Left ventricle myocardium superior (tissue), 1 donor: ENCODE data around the gene GPBP1L1. TPM values are rescaled to one million over a fixed set of nuclear protein-coding genes. Genes with fewer than 3 reads are reported as not detected.
"Not testable (repeated sequence)": the region's sequence is repeated elsewhere in the genome, so short reads cannot be mapped to it uniquely, and the experiment has no call there.

Source experiments
- ATAC-seq: fragments of 200-7000 bp; cut with Tn5 transposase; one replicate; pipeline ENCODE4 v1.9.1; 2020; ENCODE audit warnings: mild to moderate bottlenecking, moderate library complexity
- DNase-seq: peaks from one replicate; pipeline ENCODE4 v3.0.0-alpha.2; 2020
- intact Hi-C: fragments of 100-400 bp; cut with micrococcal nuclease; formaldehyde crosslinking; loops from one replicate; pipeline ENCODE4 v1.11.0; 2022
- total RNA-seq: library from RNA; stranded (reverse); fragmentation: NEBNext Ultra II Directional; extraction: Animal tissue kit (Norgen Biotek cat#: 25700); gene quantifications from one replicate; pipeline ENCODE4 v1.2.1, GENCODE V29; 2021
- donor health status: DM: no; HTN: yes; CAD: no; lungs with severe emphysema.

The GPBP1L1 gene
- total RNA-seq, 1 donor from 2014 or later: 78.9 TPM

DNA sequence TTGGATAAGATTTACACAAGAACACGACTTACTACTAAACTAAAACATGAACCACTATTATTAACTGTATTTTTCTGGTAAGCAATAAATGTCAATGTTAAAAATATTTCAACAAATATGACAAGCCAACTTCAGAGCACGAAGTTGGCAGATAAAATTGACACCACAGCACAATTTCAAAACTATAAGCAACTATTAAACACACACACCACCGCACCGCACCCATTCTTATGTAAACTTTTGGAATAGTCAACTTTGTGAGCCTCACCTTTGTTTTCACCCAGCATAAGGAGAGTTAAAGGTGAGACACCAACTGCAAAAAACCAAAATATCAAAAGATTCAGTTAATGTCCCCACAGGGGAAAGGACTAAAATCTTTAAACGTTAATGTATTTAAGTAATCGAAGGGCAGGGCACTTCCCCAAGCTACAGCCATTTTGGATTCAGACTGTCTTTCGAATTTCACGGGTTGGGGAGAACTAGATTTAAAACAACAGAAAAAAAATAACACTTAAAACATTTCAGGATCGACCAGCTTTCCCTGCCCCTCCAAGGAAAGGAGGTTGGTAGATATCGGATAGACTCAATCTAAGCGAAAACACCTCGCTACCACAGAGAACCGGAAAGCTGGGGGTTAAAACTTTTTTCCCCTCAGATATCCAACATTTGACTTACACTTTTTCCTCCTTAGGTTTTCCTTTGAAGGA is 872 bp downstream of the GPBP1L1 start:
- intact Hi-C loops: no loop called here
- DNase-seq: no peak
- ATAC-seq: no peak

GRCh38 chr1:45684402-45684801 is 1.9 kb downstream of the GPBP1L1 start:
- no peak for DNase-seq
- no peak for ATAC-seq
- intact Hi-C loops: no loop called here

GRCh38 chr1:45682942-45683341 is 3.4 kb downstream of the GPBP1L1 start:
- intact Hi-C loops: no loop called here
- ATAC-seq: no peak
- DNase-seq: no peak

DNA sequence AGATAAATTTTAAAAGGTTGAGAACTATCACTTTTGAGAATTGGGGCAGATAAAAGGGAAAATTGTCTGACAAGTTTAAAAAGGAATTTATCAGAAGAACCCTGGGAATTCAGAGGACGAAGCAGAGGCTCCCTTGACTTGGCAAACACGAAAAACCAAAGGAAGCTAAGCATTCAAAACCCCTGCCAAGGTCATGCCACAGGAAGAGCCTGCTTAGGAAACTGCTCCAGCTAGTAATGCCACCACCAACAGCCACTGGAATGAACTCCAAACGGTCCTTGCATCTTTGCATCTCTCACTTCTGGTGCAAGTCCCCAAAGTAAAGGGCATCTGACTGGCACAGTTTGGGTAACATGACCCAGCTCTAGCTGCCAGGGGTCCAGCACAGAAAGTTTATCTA is 7.2 kb downstream of the GPBP1L1 start:
- peak; percentile 48 for ATAC-seq
- no peak for DNase-seq
- intact Hi-C loops: no loop called here

- intact Hi-C loops: no loop called here
- ATAC-seq (no peak), DNase-seq (no peak)
Observed at GRCh38 chr1:45678489-45678888, 7.8 kb downstream of the GPBP1L1 start.

GRCh38 chr1:45677751-45678245 is 8.5 kb downstream of the GPBP1L1 start:
- no peak for DNase-seq
- no peak for ATAC-seq
- intact Hi-C loops: no loop called here

DNA sequence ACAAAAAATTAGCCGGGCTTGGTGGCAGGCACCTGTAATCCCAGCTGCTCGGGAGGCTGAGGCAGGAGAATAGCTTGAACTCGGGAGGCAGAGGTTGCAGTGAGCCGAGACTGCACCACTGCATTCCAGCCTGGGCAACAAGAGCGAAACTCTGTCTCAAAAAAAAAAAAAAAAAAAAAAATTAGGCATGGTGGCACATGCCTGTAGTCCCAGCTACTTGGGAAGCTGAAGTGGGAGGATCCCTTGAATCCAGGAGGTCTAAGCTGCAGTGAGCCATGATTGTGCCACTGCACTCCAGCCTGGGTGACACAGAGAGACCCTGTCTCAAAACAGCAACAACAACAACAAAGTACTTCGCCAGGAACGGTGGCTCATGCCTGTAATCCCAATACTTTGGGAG is 9.8 kb downstream of the GPBP1L1 start:
- intact Hi-C loops, ATAC-seq, DNase-seq: not testable (repeated sequence)

- intact Hi-C loops: no loop called here
- DNase-seq (peak; percentile 34), ATAC-seq (peak; percentile 80)
Observed at GRCh38 chr1:45674478-45674877, 11.9 kb downstream of the GPBP1L1 start.

DNA sequence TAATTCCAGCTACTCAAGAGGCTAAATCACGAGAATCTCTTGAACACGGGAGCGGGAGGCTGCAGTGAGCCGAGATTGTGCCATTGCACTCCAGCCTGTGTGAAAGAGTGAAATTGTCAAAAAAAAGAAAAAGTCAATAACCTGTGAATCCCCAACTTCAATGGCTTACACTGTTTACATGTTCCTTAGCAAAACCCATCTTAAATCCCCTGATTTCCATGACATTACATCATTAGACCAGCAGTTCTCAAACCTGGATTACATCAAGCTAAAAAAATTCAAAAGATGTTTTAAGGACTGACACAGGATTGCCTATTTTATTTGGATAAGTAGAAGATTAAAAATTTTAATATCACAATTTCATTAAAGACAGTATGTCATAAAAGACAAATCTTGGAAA is 12.4 kb downstream of the GPBP1L1 start:
- DNase-seq (no peak), ATAC-seq (no peak)
- intact Hi-C loops: no loop called here

DNA sequence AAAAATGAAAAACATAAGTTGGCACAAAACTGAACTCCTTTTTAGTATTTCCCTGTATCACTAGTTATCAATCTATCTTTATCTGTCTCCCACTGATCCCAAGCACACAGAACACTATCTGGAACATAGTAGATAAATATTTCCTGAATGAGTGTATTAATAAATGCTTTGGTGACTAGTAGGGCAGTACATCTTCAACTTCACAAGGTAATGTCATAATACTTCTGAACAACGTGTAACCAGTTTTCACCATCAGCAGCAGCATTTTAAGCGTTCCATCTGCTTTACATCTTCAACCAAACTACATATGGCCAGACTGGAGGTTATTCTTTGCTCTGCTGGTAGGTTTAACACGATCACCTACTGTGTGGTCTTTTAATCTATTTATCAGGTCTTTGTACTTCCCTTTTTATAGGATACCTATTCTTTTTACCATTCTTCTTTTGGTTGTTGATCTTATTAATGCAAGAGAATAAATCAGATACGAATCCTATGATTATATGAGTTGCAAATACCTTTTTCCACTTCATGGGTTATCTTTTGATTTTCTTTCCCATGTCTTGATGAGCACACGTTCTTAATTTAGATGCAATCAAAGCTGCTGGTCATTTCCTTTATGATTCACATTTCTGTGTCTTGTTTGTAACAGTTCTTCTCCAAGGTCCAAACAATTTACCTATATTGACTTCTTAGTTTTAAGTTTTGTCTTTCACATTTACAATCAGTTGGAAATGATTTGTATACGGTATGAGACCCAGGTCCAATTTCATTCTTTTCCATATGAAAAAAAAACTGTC is 16.3 kb downstream of the GPBP1L1 start:
- intact Hi-C loops: no loop called here
- no peak for ATAC-seq
- DNase-seq: no peak

DNA sequence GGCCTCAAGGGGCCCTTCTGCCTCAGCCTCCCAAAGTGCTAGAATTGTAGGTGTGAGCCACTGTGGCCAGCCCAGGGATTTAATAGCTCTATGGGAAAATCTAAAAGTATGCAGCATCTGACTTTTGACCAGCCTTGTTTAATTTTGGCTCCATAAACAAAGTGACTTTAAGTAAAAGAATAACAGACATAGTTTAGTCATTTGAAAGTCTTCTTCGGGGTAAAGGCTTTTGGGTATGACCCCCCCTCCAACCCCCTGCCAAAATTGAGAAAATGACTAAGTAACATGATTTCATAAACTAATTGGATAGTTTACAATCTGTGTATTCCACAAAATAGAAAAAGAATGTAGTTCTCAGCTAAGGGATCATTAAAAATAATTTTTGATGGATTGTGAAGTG is 17.0 kb downstream of the GPBP1L1 start:
- intact Hi-C loops: no loop called here
- no peak for DNase-seq
- no peak for ATAC-seq

DNA sequence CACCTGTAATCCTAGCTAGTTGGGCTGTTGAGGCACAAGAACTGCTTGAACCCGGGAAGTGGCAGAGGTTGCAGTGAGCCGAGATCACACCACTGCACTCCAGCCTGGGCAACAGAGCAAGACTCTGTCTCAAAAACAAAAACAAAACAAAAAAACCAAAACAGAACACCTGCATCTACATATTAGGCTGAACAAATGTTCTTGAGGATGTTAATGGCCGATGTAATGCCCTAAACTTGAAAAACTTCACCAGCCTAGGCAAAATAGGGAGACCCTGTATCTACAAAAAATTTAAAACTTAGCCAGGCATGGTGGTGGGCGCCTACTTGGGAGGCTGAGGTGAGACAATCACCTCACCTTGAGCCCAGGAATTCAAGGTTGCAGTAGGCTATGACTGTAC is 17.8 kb downstream of the GPBP1L1 start:
- ATAC-seq (no peak), DNase-seq (no peak)
- intact Hi-C loops: no loop called here

GRCh38 chr1:45667321-45668111 is 18.8 kb downstream of the GPBP1L1 start:
- intact Hi-C loops: no loop called here
- DNase-seq: no peak
- peak; percentile 50 for ATAC-seq

DNA sequence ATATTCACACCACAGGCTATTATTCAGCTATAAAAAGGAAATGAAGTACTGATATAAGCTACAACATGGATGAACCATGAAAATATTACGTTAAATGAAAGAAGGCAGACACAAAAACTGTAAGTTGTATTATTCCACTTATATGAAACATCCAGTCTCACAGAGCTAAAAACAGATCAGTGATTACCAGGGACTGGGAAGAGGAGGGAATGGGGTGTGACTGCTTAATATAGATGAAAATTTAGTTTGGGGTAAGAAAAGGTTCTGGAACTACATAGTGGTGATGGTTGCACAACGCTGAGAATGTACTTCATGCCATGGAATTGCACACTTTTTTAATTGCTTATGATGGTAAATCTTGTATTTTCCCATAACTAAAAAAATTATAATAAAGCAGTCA is 19.5 kb downstream of the GPBP1L1 start:
- ATAC-seq (peak; percentile 55), DNase-seq (no peak)
- intact Hi-C loops: no loop called here

DNA sequence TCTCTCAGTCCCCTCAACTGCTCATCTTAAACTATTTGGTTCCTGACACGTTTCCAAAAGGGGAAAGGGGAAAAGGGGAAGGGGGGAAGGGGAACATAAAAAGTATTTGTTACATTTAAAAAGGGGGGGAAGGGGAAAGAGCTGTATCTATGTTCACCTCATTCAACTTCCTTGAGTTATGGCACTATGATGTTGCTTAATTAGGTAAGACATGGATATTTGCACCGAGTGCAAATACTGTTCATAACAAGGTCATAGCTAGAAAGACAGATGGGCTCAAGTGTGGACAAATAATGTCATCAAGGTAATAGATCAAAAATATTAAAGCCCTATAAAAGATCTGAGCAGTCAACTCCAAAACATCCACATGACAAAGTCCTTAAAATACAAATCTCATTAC is 26.0 kb downstream of the GPBP1L1 start:
- no peak for DNase-seq
- intact Hi-C loops: no loop called here
- no peak for ATAC-seq

DNA sequence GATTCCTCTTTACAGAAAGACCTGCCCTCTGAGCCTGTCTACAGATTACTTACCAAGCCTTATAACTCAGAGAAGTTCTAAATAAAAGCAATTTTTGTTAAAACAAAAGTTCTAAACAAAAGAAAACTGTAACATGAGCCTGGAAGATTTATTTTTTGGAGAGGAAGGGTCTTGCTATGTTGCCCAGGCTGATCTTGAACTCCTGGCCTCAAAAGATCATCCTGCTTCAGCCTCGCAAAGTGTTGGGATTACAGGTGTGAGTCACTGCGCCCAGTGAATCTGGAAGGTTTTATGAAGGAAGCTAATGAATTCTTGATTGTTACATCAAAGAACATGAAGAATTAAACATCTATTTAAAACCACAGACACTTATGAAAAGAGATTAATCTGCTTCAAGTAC is 27.1 kb downstream of the GPBP1L1 start:
- ATAC-seq: no peak
- DNase-seq: no peak
- intact Hi-C loops: no loop called here

- no peak for ATAC-seq
- no peak for DNase-seq
- intact Hi-C loops: no loop called here
Observed at GRCh38 chr1:45658171-45658570, 28.2 kb downstream of the GPBP1L1 start.

- intact Hi-C loops: no loop called here
- DNase-seq: no peak
- no peak for ATAC-seq
Observed at GRCh38 chr1:45656573-45657226, 29.6 kb downstream of the GPBP1L1 start.

DNA sequence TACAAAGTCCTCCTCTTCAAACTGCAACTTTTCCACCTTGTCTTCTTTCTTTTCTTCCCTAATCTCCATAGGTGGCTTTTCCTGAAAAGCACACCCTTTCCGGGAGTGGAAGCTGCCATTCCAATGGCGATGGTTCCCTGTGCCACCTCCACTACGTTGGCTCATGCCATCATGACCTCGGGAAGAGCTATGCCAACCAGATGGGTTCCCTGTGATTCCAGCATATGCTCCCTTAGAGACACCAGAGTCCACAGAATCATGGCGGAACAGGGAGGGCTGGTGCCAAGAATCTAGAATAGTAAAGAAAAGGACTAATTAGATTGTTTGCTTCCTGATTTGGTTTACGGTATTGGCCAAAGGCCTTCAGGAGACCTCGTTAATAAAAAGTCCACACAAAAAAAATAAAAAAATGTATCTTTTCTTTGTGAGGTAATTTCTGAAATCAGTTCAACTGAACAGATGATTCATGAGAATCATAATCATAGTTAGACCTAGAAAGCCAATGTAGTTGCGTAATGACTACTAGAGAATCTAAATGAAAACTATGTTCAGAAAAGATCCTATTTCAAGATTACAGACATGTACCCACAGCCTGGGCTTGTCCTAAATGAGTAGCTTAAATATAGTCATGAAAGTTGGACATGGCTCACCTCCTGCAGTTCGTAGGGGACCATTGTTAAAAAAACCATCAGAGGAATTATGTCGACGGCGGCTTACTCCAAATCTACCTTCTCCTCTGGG is 31.6 kb downstream of the GPBP1L1 start:
- no peak for DNase-seq
- no peak for ATAC-seq
- intact Hi-C loops: no loop called here
